Activated gamma-delta T cell (primary cell): ENCODE results near the gene FBXO42.
"Not testable (repeated sequence)": the region's sequence is repeated elsewhere in the genome, so short reads cannot be mapped to it uniquely, and the experiment has no call there.

ENCODE experiments used
- DNase-seq: peaks from one replicate; lab custom pipeline; 2025; lab: John Stamatoyannopoulos, UW

The FBXO42 gene

GRCh38 chr1:16372535-16373285 is 20.4 kb upstream of the FBXO42 start:
- DNase-seq = no peak

GRCh38 chr1:16371725-16372124 is 19.4 kb upstream of the FBXO42 start:
- DNase-seq = no peak

GRCh38 chr1:16369821-16370220 is 17.5 kb upstream of the FBXO42 start:
- DNase-seq = no peak

DNA sequence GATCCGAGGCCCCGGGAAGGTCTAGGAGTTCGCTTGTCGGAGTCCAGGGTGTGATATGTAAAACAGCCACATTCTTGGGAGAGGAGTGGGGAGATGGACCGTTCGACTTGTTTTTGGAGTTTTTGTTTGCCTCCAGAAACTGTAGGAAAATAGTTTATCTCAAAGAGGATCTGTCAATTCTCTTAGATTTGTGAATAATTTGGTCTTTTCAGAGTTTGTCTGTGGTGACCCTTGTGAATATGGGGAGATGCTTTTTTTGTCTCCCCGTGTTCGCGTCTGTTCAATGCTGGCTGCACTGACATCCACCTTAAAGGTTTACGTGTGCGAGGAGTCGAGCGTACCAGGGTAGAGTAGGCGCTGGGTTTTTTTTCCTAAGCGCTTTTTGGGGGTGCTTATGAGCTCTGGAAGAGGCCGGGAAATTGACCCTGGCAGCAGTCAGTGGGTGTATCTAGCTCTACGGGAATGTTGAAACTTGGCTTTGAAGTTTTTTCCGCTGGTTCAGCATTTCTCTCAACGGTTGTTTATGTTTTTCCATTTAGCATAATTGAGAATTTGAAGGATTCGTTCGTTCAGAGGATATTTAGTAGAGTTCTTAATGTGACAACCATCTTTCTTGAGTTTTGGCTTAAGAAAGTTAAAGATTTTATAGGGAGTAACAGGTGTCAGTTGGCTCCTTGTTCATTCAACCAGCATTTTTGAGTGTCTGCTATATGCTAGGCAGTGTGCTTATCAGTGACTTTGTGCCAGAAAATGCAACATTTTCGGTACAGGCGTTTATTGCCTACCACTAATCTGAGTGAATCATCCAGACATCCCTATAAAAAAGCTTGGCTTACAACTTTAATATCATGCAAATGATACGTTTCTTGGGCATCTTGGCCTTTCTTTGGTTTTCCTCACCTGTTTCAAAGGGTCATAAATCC is 15.9 kb upstream of the FBXO42 start:
- no peak for DNase-seq

DNA sequence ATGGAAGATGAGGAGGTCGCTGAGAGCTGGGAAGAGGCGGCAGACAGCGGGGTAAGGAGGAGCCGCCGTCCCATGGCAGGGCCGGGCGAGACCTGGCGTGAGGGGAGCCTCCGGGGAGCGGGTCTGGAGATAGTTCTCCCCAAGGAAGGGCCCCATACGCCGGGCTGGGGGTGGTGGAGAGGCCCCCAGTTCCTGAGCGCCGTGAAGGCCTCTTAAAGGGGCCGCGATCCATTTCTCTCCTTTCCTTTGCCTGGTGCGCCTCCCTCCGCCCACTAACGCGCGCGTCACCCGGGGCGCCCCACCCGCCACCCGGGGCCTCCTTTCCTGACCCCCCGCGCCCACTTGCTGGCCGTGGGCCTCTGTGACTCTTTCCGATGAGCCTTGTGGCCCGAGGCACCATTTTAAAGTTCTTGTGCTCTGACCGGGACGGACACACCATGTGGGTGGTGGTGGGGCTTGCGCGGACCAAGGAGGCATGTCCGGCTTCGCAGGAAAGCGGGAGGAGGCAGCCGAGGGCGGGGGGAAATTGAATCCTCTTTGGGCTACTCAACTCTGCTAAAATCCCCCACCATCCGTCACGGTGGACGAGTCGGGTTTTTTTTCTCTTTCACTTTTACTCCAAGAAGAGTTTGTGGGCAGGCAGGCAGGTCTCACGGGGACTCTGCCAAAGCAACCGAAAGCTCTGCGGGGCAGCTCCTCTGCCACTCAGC is 15.1 kb upstream of the FBXO42 start:
- peak; percentile 72 for DNase-seq

- peak; percentile 95 for DNase-seq
Observed at GRCh38 chr1:16366722-16367257, 14.5 kb upstream of the FBXO42 start, which contains the start of gene SZRD1. Gene SZRD1, plus strand, starts transcription at chr1:16367242. Its CDS starts 16 bp downstream, at chr1:16367258.

GRCh38 chr1:16365146-16365498 is 12.8 kb upstream of the FBXO42 start:
- DNase-seq = not testable (repeated sequence)

DNA sequence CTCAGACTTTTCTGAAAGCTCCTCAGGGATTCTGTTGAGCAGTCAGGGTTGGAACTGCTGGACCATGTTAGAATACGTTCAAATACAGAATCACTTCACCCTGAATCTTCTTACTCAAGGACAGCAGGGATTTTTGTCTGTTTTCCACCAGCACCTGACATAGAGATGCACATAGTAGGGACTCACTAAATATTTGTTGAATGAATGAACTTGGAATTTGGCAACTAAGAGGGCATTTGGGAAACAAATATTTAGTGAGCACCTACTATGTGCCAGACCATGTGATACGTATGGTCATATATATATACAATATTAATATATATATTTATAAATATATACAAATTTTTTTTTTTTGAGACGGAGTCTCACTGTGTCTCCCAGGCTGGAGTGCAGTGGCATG is 4.6 kb upstream of the FBXO42 start:
- no peak for DNase-seq

GRCh38 chr1:16354619-16355018 is 2.3 kb upstream of the FBXO42 start:
- no peak for DNase-seq

- no peak for DNase-seq
Observed at GRCh38 chr1:16352842-16353535, 709 bp upstream of the FBXO42 start.

DNA sequence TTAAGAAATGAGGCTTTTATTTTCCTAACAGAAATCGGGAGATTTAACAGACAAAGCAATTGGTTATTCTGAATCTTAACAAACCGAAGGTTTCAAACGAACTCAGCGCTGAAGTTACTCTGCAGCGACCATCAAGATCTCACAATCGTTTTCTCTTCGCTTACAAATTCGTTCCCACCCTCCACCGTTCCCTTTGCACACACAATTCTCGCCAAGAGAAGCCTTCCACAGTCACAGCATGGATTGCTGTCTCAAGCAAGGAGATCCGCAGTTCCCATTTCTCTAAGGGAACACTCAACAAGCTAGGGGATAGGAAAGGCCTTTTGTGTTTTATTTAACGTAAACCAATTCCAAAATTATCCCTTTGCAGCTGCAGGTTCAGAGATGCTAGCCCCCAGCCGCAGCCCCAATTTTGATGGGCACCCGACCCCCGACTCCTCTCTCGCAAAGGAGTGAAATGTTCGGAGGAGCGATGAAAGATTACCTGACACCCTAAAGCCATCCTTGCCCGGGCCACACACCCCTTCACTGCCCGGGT is 755 bp downstream of the FBXO42 start:
- no peak for DNase-seq

- DNase-seq = no peak
Observed at GRCh38 chr1:16349847-16350406, 2.4 kb downstream of the FBXO42 start.

GRCh38 chr1:16348414-16349182 is 3.7 kb downstream of the FBXO42 start:
- DNase-seq = no peak

DNA sequence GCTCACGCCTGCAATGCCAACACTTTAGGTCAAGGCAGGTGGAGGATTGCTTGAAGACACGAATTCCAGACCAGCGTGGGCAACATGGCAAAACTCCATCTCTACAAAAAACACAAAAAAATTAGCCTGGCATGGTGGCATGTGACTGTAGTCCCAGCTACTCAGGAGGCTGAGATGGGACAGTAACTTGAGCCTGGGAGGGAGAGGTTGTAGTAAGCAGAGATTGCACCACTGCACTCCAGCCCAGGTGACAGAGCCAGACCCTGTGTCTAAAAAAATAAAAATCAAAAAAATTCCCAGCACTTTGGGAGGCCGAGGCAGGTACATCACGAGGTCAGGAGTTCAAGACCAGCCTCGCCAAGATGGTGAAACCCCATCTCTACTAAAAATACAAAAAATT is 9.0 kb downstream of the FBXO42 start:
- DNase-seq = not testable (repeated sequence)

DNA sequence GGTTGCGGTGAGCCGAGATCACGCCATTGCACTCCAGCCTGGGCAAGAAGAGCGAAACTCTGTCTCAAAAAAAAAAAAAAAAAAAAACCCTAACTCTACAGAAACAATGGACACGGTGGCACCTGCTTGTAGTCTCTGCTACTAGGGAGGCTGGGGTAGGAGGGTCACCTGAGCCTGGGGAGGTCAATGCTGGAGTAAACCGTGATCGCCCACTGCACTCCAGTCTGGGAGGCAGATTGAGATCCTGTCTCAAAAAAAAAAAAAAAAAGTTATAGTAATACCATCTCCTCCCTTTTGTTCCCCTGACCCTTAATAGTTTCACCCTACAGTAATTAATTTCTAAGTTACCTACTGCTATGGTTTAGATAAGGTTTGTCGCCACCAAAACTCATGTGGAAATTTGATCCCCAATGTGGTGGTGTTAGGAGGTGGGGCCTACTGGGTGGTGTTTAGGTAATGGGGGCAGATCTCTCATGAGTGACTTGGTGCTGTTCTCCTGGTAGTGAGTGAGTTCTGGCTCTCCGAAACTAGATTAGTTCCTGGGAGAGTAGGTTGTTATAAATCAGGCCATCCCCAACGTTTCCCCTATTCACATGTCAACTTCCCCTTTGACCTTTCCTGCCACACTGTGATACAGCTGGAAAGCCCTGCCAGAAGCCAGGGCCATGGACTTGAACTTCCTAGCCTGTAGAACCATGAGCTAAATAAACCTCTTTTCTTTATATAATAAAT is 9.8 kb downstream of the FBXO42 start:
- DNase-seq = no peak

GRCh38 chr1:16340673-16341072 is 11.6 kb downstream of the FBXO42 start:
- DNase-seq = no peak

DNA sequence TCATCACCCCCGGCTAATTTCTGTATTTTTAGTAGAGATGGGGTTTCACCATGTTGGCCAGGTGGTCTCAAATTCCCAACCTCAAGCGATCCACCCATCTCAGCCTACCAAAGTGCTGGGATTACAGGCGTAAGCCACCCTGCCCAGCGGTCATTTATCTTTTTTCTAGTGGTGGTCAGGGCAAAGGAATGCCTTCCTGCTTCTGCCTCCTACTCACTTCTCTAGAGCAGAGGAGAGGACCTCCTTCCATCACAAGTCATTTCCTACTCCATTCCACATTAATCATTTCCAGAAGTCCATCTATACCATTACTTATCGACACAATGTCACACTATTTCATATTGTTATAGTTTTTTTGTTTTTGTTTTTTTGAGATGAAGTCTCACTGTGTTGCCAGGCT is 13.3 kb downstream of the FBXO42 start:
- DNase-seq = no peak

GRCh38 chr1:16334655-16335340 is 17.5 kb downstream of the FBXO42 start:
- DNase-seq = no peak
